A673 (cell line): ENCODE data around the gene BBS5. TPM values are rescaled to one million over a fixed set of nuclear protein-coding genes. Genes with fewer than 3 reads are reported as not detected.
"Not testable (repeated sequence)": the region's sequence is repeated elsewhere in the genome, so short reads cannot be mapped to it uniquely, and the experiment has no call there.

ENCODE experiments used
- BruUV-seq: library from RNA; stranded (reverse); fragments of 400-500 nt; replicated peaks from 2 replicates; lab custom pipeline; 2021; lab: Mats Ljungman, UMichigan
- CTCF ChIA-PET: fragments of 300-600 bp; sonication (Branson Sonifier 250); formaldehyde crosslinking; loops from one replicate; lab custom pipeline; 2022; ENCODE audit warnings: antibody characterized with exemption; lab: Charles Lee
- POLR2A ChIA-PET: fragments of 300-600 bp; sonication (Branson Sonifier 250); formaldehyde crosslinking; loops from one replicate; lab custom pipeline; 2022; ENCODE audit warnings: antibody characterized with exemption; ENCODE audit not compliant: low non-redundant PET; lab: Charles Lee
- DNase-seq: peaks from one replicate; pipeline ENCODE4 v3.0.0-alpha.2; 2015; ENCODE audit warnings: low spot score
- H3K27ac ChIP-seq: fragments of 200-600 bp; sonication (generic); 2 replicates; pipeline ENCODE4 v1.5.1; 2016; ENCODE audit warnings: mixed run types, low read depth, mild to moderate bottlenecking, mixed read lengths, antibody characterized with exemption, low read length; ENCODE audit not compliant: poor library complexity, severe bottlenecking
- H3K27me3 ChIP-seq: fragments of 200-600 bp; sonication (generic); replicated peaks from 2 replicates; pipeline ENCODE4 v1.6.1; 2017; ENCODE audit warnings: mixed run types, low read depth, mild to moderate bottlenecking, mixed read lengths, antibody characterized with exemption, low read length; ENCODE audit not compliant: insufficient read depth, poor library complexity
- H3K36me3 ChIP-seq: fragments of 200-600 bp; sonication (generic); 2 replicates; pipeline ENCODE4 v1.6.1; 2016; ENCODE audit warnings: mixed run types, mild to moderate bottlenecking, mixed read lengths, antibody characterized with exemption, low read length; ENCODE audit not compliant: insufficient read depth, poor library complexity, severe bottlenecking
- H3K4me1 ChIP-seq: fragments of 200-600 bp; sonication (generic); 2 replicates; pipeline ENCODE4 v1.6.1; 2017; ENCODE audit warnings: mixed run types, mild to moderate bottlenecking, mixed read lengths, antibody characterized with exemption, low read length; ENCODE audit not compliant: insufficient read depth, poor library complexity, severe bottlenecking
- H3K4me3 ChIP-seq: fragments of 200-600 bp; sonication (generic); 2 replicates; pipeline ENCODE4 v1.5.1; 2016; ENCODE audit warnings: low read depth, mixed run types, mild to moderate bottlenecking, mixed read lengths, low read length; ENCODE audit not compliant: poor library complexity, severe bottlenecking
- H3K9me3 ChIP-seq: fragments of 200-600 bp; sonication (generic); 2 replicates; pipeline ENCODE4 v1.6.1; 2016; ENCODE audit warnings: mixed run types, low read depth, mild to moderate bottlenecking, mixed read lengths, antibody characterized with exemption, low read length; ENCODE audit not compliant: poor library complexity, severe bottlenecking
- EZH2 ChIP-seq: fragments of 200-600 bp; sonication (generic); IDR thresholded peaks from 2 replicates; pipeline ENCODE4 v1.6.1; 2017; ENCODE audit warnings: borderline replicate concordance, low read depth, mild to moderate bottlenecking, mixed read lengths, antibody characterized with exemption, low read length; ENCODE audit not compliant: poor library complexity, severe bottlenecking
- intact Hi-C: fragments of 100-400 bp; cut with micrococcal nuclease; formaldehyde crosslinking; loops from one replicate; pipeline ENCODE4 v1.10.0; 2022; ENCODE audit not compliant: unreplicated experiment
- total RNA-seq: library from RNA; stranded (reverse); gene quantifications from 2 replicates; pipeline ENCODE4 v1.2.3, GENCODE V29; 2021
- TF ChIP-seq, protein P1 (sequence below): fragments of 300-800, 200-600 bp; sonication (generic); conservative IDR thresholded peaks from 2 replicates; pipeline ENCODE4 v1.5.1; 2017; ENCODE audit warnings: low read depth, mild to moderate bottlenecking, antibody characterized with exemption, low read length, moderate library complexity, mixed read lengths

BBS5 gene
- total RNA-seq, 1 experiment from 2014 or later, result 11.5 TPM

- intact Hi-C loops, result no loop called here
- POLR2A ChIA-PET, result no interaction called here
Measured at GRCh38 chr2:169448865-169449264, 30.4 kb upstream of the BBS5 start.

DNA sequence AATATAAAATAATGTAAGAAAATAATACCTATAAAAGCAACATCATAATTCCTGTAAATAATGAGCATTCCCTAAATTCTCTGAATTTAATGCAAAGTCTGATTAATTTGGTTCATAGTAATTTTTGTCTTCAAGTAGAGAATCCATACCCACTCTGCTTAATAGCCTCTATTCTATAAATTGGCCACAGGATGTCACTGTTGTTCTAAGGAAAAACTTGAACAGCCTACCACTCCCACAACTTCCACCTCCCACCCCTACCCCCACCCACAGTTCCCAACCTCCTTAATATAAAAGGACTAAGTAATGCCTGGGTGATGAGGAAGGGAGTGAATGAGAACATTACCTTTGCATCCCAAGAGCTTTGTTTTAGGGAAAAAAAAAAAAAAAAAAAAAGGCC is 27.2 kb upstream of the BBS5 start:
- no TSS peak for BruUV-seq
- no peaks in the 10 kb centered on the region for H3K27me3 ChIP-seq
- H3K27ac ChIP-seq, result no peak overlapping the region
- ChIA-PET POLR2A (interaction anchor here (0.6 kb wide), 1 partner anchor 324 kb away, joined by 9 read pairs; no protein-coding TSS in a partner anchor), CTCF (interaction anchor here (0.6 to 1.1 kb wide), 14 partner anchors 9 to 1521 kb away, joined by 3 to 12 read pairs (median 4); no protein-coding TSS in a partner anchor)
- H3K4me3 ChIP-seq, result no peak overlapping the region
- intact Hi-C loops, result loop anchor here (2.0 to 5.0 kb wide), 3 partner anchors 477 to 1360 kb away; no protein-coding TSS in a partner anchor
- DNase-seq, result peak; percentile 71
- TF ChIP-seq, protein P1, sequence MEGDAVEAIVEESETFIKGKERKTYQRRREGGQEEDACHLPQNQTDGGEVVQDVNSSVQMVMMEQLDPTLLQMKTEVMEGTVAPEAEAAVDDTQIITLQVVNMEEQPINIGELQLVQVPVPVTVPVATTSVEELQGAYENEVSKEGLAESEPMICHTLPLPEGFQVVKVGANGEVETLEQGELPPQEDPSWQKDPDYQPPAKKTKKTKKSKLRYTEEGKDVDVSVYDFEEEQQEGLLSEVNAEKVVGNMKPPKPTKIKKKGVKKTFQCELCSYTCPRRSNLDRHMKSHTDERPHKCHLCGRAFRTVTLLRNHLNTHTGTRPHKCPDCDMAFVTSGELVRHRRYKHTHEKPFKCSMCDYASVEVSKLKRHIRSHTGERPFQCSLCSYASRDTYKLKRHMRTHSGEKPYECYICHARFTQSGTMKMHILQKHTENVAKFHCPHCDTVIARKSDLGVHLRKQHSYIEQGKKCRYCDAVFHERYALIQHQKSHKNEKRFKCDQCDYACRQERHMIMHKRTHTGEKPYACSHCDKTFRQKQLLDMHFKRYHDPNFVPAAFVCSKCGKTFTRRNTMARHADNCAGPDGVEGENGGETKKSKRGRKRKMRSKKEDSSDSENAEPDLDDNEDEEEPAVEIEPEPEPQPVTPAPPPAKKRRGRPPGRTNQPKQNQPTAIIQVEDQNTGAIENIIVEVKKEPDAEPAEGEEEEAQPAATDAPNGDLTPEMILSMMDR, result peak; percentile 65
- no peak for TF ChIP-seq EZH2
- no peaks in the 10 kb centered on the region for H3K4me1 ChIP-seq
- no peaks in the 10 kb centered on the region for H3K9me3 ChIP-seq
- H3K36me3 ChIP-seq, result no peaks in the 10 kb centered on the region

More at GRCh38 chr2:169448865-169449264, 30.4 kb upstream of the BBS5 start:
- no peak overlapping the region for H3K4me3 ChIP-seq
- H3K27ac ChIP-seq, result no peak overlapping the region
- H3K4me1 ChIP-seq, result no peaks in the 10 kb centered on the region
- TF ChIP-seq, protein P1, result no peak
- TF ChIP-seq EZH2, result no peak
- no TSS peak for BruUV-seq
- H3K9me3 ChIP-seq, result no peaks in the 10 kb centered on the region
- H3K36me3 ChIP-seq, result no peaks in the 10 kb centered on the region
- no peaks in the 10 kb centered on the region for H3K27me3 ChIP-seq
- DNase-seq, result no peak
- CTCF ChIA-PET, result no interaction called here

DNA sequence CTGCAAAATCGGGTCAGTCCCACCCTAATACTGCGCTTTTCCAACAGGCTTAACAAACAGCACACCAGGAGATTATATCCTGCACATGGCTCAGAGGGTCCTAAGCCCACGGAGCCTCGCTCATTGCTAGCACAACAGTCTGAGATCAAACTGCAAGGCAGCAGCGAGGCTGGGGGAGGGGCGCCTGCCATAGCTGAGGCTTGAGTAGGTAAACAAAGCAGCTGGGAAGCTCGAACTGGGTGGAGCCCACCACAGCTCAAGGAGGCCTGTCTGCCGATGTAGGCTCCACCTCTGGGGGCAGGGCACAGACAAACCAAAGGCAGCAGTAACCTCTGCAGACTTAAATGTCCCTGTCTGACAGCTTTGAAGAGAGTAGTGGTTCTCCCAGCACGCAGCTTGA is 26.2 kb upstream of the BBS5 start:
- POLR2A ChIA-PET, H3K9me3 ChIP-seq, H3K4me1 ChIP-seq, H3K27me3 ChIP-seq, H3K36me3 ChIP-seq, H3K4me3 ChIP-seq, BruUV-seq, DNase-seq, H3K27ac ChIP-seq: not testable (repeated sequence)
- intact Hi-C loops, result loop anchor here (2.0 to 5.0 kb wide), 3 partner anchors 476 to 1359 kb away; no protein-coding TSS in a partner anchor
- CTCF ChIA-PET, result interaction anchor here (1.1 kb wide), 1 partner anchor 474 kb away, joined by 3 read pairs; no protein-coding TSS in a partner anchor

- intact Hi-C loops, result no loop called here
- no peak overlapping the region for H3K4me3 ChIP-seq
- H3K36me3 ChIP-seq, result no peaks in the 10 kb centered on the region
- ChIA-PET POLR2A (no interaction called here), CTCF (interaction anchor here (0.8 kb wide), 1 partner anchor 9 kb away, joined by 3 read pairs; no protein-coding TSS in a partner anchor)
- TF ChIP-seq, protein P1, result no peak
- no peak for TF ChIP-seq EZH2
- no peaks in the 10 kb centered on the region for H3K9me3 ChIP-seq
- H3K27ac ChIP-seq, result no peak overlapping the region
- H3K27me3 ChIP-seq, result no peaks in the 10 kb centered on the region
- DNase-seq, result no peak
- no TSS peak for BruUV-seq
- H3K4me1 ChIP-seq, result no peaks in the 10 kb centered on the region
Measured at GRCh38 chr2:169461143-169461542, 18.2 kb upstream of the BBS5 start.
